ENCODE data around the gene AGAP1.

DNA sequence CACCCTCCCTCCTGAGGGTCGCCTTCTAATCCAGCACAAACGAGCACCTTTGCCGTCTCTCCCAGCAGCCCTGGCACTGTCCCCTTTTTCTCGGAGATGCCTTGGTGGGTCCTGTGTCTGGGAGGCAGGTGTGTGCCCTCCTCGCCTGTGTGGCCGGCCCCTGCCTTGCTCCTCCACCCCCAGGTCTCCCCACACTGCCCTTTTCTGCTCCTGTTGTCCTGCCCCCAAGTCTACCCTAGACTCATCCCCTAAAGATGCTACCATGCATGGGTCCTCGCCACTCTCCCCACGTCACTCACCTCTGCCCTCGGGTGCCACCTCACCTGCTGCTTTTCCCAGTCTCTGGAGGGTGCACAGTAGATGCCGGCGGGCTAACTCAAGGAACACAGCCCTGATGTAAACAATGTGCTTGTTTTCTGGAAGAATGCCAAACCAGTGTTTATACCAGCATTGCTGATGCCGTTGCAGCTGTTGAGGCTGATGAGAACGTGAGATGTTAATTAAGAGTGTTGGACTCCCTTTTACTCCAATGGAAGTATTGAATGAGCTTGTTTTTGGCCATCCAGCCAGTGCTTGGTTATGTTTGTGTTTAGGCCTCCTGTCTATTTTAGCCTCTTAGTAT is 223.1 kb downstream of the AGAP1 start:
- TF ChIP-seq CTCF (IDR thresholded peaks at IDR 0.05): no peak
- no peak for TF ChIP-seq POLR2A (IDR thresholded peaks at IDR 0.05)

All from heart left ventricle (tissue), 13 donors.